HCT116 (cell line): ENCODE results near the gene ADGRG1. TPM values are rescaled to one million over a fixed set of nuclear protein-coding genes. Genes with fewer than 3 reads are reported as not detected.

Experiments
- ATAC-seq: fragments of 200-7000 bp; cut with Tn5 transposase; 2 replicates; pipeline ENCODE4 v1.9.1; 2020; ENCODE audit warnings: mild to moderate bottlenecking, moderate library complexity
- BruUV-seq: library from RNA; stranded (reverse); fragments of 400-500 nt; replicated peaks from 2 replicates; lab custom pipeline; 2021; lab: Mats Ljungman, UMichigan
- CTCF ChIA-PET: fragments of 300-600 bp; sonication (Branson Sonifier 250); formaldehyde crosslinking; loops from one replicate; lab custom pipeline; 2021; ENCODE audit warnings: antibody characterized with exemption; lab: Charles Lee
- POLR2A ChIA-PET: fragments of 300-600, 350-600 bp; sonication (Branson Sonifier 250); formaldehyde crosslinking; loops from one replicate; lab custom pipeline; 2021; ENCODE audit warnings: antibody characterized with exemption; lab: Charles Lee
- RAD21 ChIA-PET, 2 experiments: fragments of 300-600 bp; sonication (Branson Sonifier 250); formaldehyde crosslinking; loops; one replicate each; lab custom pipeline; 2023; ENCODE audit warnings: low total read pairs in 2 of 2; ENCODE audit not compliant: uncharacterized antibody in 2 of 2, unreplicated experiment in 2 of 2, low non-redundant PET in 1 of 2; lab: Charles Lee
- DNase-seq: peaks from one replicate; pipeline ENCODE4 v3.0.0-alpha.2; 2010; ENCODE audit warnings: low read depth, low spot score
- H2AFZ ChIP-seq: fragments of 200-600 bp; shearing (Covaris generic), sonication (generic); 2 replicates; pipeline ENCODE4 v1.6.1; 2017; ENCODE audit warnings: low read depth, mixed run types, mixed read lengths, antibody characterized with exemption, low read length; ENCODE audit not compliant: poor library complexity, severe bottlenecking
- H3K27ac ChIP-seq: 2 replicates; pipeline ENCODE4 v1.5.1; 2012; ENCODE audit warnings: low read depth, low read length
- H3K27me3 ChIP-seq: fragments of 200-600 bp; sonication (generic); 2 replicates; pipeline ENCODE4 v1.6.1; 2016; ENCODE audit warnings: mixed run types, low read length, mixed read lengths; ENCODE audit not compliant: insufficient read depth
- H3K36me3 ChIP-seq, 2 experiments: fragments of 200-500 bp in 1 of 2; fragments of 200-600 bp in 1 of 2; sonication (Bioruptor generic) in 1 of 2; sonication (generic) in 1 of 2; 2 replicates each; pipeline versions ENCODE4 v1.5.1 to v1.6.1; 2014 to 2016; ENCODE audit warnings: low read length in 2 of 2, inconsistent platforms in 1 of 2, mixed read lengths in 1 of 2, mixed run types in 1 of 2; ENCODE audit not compliant: insufficient read depth in 2 of 2, control insufficient read depth in 1 of 2
- H3K4me1 ChIP-seq, 2 experiments: fragments of 200-600 bp in 1 of 2; sonication (generic) in 1 of 2; 2 replicates each; pipeline versions ENCODE4 v1.5.1 to v1.6.1; 2012 to 2017; ENCODE audit warnings: low read length in 2 of 2, inconsistent platforms in 1 of 2, mild to moderate bottlenecking in 1 of 2, mixed read lengths in 1 of 2, mixed run types in 1 of 2, moderate library complexity in 1 of 2; ENCODE audit not compliant: insufficient read depth in 2 of 2, control insufficient read depth in 1 of 2
- H3K4me2 ChIP-seq: fragments of 200-600 bp; sonication (generic); 2 replicates; pipeline ENCODE4 v1.6.1; 2017; ENCODE audit warnings: mixed run types, low read length, mixed read lengths
- H3K4me3 ChIP-seq, 2 experiments: fragments of 200-600 bp in 1 of 2; sonication (generic) in 1 of 2; replicated peaks in 1 of 2; 2 replicates each; pipeline ENCODE4 v1.5.1; 2011 to 2016; ENCODE audit warnings: low read length in 2 of 2, control low read depth in 1 of 2, low read depth in 1 of 2, mild to moderate bottlenecking in 1 of 2, mixed read lengths in 1 of 2, mixed run types in 1 of 2
- H3K79me2 ChIP-seq: fragments of 200-600 bp; sonication (generic); 2 replicates; pipeline ENCODE4 v1.6.1; 2017; ENCODE audit warnings: mild to moderate bottlenecking, mixed run types, low read length, moderate library complexity, mixed read lengths; ENCODE audit not compliant: insufficient read depth
- H3K9ac ChIP-seq: fragments of 200-600 bp; sonication (generic); 2 replicates; pipeline ENCODE4 v1.6.1; 2016; ENCODE audit warnings: low read length, mixed read lengths
- H3K9me2 ChIP-seq: fragments of 200-600 bp; sonication (generic), shearing (Covaris generic); 2 replicates; pipeline ENCODE4 v1.6.1; 2017; ENCODE audit warnings: mixed run types, mild to moderate bottlenecking, moderate library complexity; ENCODE audit not compliant: insufficient read depth
- H3K9me3 ChIP-seq, 2 experiments: fragments of 200-500 bp in 1 of 2; fragments of 200-600 bp in 1 of 2; sonication (Bioruptor generic) in 1 of 2; sonication (generic) in 1 of 2; 2 replicates each; pipeline ENCODE4 v1.6.1; 2014 to 2017; ENCODE audit warnings: low read length in 2 of 2, mixed read lengths in 2 of 2, inconsistent platforms in 1 of 2, low read depth in 1 of 2, mild to moderate bottlenecking in 1 of 2, mixed run types in 1 of 2, moderate library complexity in 1 of 2; ENCODE audit not compliant: control insufficient read depth in 1 of 2, insufficient read depth in 1 of 2
- H4K20me1 ChIP-seq: fragments of 200-600 bp; sonication (generic), shearing (Covaris generic); 2 replicates; pipeline ENCODE4 v1.6.1; 2017; ENCODE audit warnings: mixed run types, mild to moderate bottlenecking, moderate library complexity; ENCODE audit not compliant: insufficient read depth
- CBX3 ChIP-seq: IDR thresholded peaks from 2 replicates; pipeline ENCODE4 v1.6.1; 2012; ENCODE audit warnings: low read depth
- ELF1 ChIP-seq: IDR thresholded peaks from 2 replicates; pipeline ENCODE4 v1.6.1; 2012; ENCODE audit warnings: low read depth, borderline replicate concordance
- EZH2 ChIP-seq: fragments of 200-600 bp; sonication (generic); IDR thresholded peaks from 2 replicates; pipeline ENCODE4 v1.6.1; 2017; ENCODE audit warnings: antibody characterized with exemption, mixed run types
- EZH2phosphoT487 ChIP-seq: fragments of 200-600 bp; IDR thresholded peaks from 2 replicates; pipeline ENCODE4 v1.6.1; 2018; ENCODE audit warnings: antibody characterized with exemption, borderline replicate concordance
- FOSL1 ChIP-seq: IDR thresholded peaks from 2 replicates; pipeline ENCODE4 v1.6.1; 2012; ENCODE audit warnings: low read depth
- JUND ChIP-seq: IDR thresholded peaks from 2 replicates; pipeline ENCODE4 v1.6.1; 2012
- POLR2AphosphoS5 ChIP-seq: IDR thresholded peaks from 2 replicates; pipeline ENCODE4 v1.6.1; 2011; ENCODE audit warnings: mild to moderate bottlenecking, low read depth, low read length, moderate library complexity
- RAD21 ChIP-seq: IDR thresholded peaks from 2 replicates; pipeline ENCODE4 v1.6.1; 2012; ENCODE audit warnings: low read depth, mild to moderate bottlenecking
- SP1 ChIP-seq: IDR thresholded peaks from 2 replicates; pipeline ENCODE4 v1.6.1; 2012; ENCODE audit warnings: low read depth
- TCF7L2 ChIP-seq: IDR thresholded peaks from 2 replicates; pipeline ENCODE4 v1.7.0; 2011; ENCODE audit warnings: borderline replicate concordance, inconsistent platforms; ENCODE audit not compliant: insufficient read depth, insufficient read length; ENCODE audit errors: extremely low read depth
- ZFX ChIP-seq: fragments of 450-650 bp; IDR thresholded peaks from 2 replicates; pipeline ENCODE4 v1.6.1; 2017
- intact Hi-C: fragments of 100-400 bp; cut with micrococcal nuclease; formaldehyde crosslinking; loops from 2 replicates; pipeline ENCODE4 v1.10.0; 2022
- total RNA-seq: library from RNA; stranded (reverse); gene quantifications from one replicate; pipeline ENCODE4 v1.2.1, GENCODE V29; 2021; ENCODE audit not compliant: unreplicated experiment
- TF ChIP-seq, protein P1 (sequence below): IDR thresholded peaks from 2 replicates; pipeline ENCODE4 v1.6.1; 2011; ENCODE audit warnings: mild to moderate bottlenecking, low read length, moderate library complexity; ENCODE audit not compliant: insufficient replicate concordance; ENCODE audit errors: extremely low read depth
- TF ChIP-seq, protein P2 (sequence below): IDR thresholded peaks from 2 replicates; pipeline ENCODE4 v1.6.1; 2012
- TF ChIP-seq, protein P3 (sequence below): IDR thresholded peaks from 2 replicates; pipeline ENCODE4 v1.6.1; 2012; ENCODE audit warnings: low read depth

ADGRG1 gene
- total RNA-seq, 1 experiment from 2014 or later, result 36.4 TPM

DNA sequence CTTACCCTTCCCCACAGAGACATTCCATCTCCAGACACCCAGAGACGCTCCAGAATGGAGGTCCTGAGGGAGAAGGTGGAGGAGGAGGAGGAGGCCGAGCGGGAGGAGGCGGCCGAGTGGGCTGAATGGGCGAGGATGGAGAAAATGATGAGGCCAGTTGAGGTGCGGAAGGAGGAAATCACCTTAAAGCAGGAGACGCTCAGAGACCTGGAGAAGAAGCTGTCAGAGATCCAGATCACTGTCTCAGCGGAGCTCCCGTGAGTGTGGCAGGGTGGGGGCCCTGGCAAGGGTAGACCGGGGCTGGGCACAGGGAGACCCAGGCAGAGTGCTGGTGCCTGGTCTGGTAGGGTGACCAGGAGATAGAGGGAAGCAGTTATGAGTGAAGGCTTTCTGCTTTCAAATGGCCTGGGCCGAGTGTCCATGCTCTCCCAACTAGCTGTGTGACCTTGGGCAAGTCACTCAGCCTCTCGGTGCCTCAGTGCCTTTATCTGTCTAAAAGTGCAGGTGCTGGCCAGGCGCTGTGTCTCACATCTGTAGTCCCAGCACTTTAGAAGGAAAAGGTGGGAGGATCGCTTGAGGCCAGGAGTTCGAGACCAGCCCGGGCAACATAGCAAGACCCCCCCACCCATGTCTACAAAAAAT lies 69.6 kb downstream of the ADGRG1 start:
- RAD21 ChIA-PET, result no interaction called here
- no peaks in the 10 kb centered on the region for H3K79me2 ChIP-seq
- H3K27me3 ChIP-seq, result no peaks in the 10 kb centered on the region
- H3K36me3 ChIP-seq, result no peaks in the 10 kb centered on the region
- H2AFZ ChIP-seq, result no peak overlapping the region
- no peak overlapping the region for H3K4me3 ChIP-seq
- no peak overlapping the region for H3K9ac ChIP-seq
- H4K20me1 ChIP-seq, result no peaks in the 10 kb centered on the region
- intact Hi-C loops, result no loop called here
- DNase-seq, result no peak
- H3K4me2 ChIP-seq, result no peak overlapping the region
- no TSS peak for BruUV-seq
- TF ChIP-seq RAD21 (no peak), JUND (no peak), CBX3 (no peak), EZH2 (no peak), SP1 (no peak), POLR2AphosphoS5 (no peak), FOSL1 (no peak), EZH2phosphoT487 (no peak), TCF7L2 (no peak), ZFX (no peak), ELF1 (no peak)
- TF ChIP-seq, protein P1, sequence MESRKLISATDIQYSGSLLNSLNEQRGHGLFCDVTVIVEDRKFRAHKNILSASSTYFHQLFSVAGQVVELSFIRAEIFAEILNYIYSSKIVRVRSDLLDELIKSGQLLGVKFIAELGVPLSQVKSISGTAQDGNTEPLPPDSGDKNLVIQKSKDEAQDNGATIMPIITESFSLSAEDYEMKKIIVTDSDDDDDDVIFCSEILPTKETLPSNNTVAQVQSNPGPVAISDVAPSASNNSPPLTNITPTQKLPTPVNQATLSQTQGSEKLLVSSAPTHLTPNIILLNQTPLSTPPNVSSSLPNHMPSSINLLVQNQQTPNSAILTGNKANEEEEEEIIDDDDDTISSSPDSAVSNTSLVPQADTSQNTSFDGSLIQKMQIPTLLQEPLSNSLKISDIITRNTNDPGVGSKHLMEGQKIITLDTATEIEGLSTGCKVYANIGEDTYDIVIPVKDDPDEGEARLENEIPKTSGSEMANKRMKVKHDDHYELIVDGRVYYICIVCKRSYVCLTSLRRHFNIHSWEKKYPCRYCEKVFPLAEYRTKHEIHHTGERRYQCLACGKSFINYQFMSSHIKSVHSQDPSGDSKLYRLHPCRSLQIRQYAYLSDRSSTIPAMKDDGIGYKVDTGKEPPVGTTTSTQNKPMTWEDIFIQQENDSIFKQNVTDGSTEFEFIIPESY, result no peak
- TF ChIP-seq, protein P2, sequence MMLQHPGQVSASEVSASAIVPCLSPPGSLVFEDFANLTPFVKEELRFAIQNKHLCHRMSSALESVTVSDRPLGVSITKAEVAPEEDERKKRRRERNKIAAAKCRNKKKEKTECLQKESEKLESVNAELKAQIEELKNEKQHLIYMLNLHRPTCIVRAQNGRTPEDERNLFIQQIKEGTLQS, result no peak
- TF ChIP-seq, protein P3, sequence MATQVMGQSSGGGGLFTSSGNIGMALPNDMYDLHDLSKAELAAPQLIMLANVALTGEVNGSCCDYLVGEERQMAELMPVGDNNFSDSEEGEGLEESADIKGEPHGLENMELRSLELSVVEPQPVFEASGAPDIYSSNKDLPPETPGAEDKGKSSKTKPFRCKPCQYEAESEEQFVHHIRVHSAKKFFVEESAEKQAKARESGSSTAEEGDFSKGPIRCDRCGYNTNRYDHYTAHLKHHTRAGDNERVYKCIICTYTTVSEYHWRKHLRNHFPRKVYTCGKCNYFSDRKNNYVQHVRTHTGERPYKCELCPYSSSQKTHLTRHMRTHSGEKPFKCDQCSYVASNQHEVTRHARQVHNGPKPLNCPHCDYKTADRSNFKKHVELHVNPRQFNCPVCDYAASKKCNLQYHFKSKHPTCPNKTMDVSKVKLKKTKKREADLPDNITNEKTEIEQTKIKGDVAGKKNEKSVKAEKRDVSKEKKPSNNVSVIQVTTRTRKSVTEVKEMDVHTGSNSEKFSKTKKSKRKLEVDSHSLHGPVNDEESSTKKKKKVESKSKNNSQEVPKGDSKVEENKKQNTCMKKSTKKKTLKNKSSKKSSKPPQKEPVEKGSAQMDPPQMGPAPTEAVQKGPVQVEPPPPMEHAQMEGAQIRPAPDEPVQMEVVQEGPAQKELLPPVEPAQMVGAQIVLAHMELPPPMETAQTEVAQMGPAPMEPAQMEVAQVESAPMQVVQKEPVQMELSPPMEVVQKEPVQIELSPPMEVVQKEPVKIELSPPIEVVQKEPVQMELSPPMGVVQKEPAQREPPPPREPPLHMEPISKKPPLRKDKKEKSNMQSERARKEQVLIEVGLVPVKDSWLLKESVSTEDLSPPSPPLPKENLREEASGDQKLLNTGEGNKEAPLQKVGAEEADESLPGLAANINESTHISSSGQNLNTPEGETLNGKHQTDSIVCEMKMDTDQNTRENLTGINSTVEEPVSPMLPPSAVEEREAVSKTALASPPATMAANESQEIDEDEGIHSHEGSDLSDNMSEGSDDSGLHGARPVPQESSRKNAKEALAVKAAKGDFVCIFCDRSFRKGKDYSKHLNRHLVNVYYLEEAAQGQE, result no peak
- TF ChIP-seq, all 23 proteins: peak for 0
- no peak for ATAC-seq
- POLR2A ChIA-PET, result no interaction called here
- Histone ChIP-seq H3K9me3 (no peaks in the 10 kb centered on the region), H3K27ac (no peak overlapping the region), H3K4me1 (peaks cover 0 to 4% of the 10 kb centered on the region in 2 experiments; a peak in 1 of 4 replicates), H3K9me2 (no peaks in the 10 kb centered on the region)
- CTCF ChIA-PET, result no interaction called here
